Keratinocyte (primary cell): ENCODE results near the gene SLC34A1. TPM values are rescaled to one million over a fixed set of nuclear protein-coding genes. Genes with fewer than 3 reads are reported as not detected.

Source experiments
- DNase-seq: peaks from one replicate; pipeline ENCODE4 v3.0.0-alpha.2; 2011; ENCODE audit warnings: low read depth, missing footprints, low spot score
- FAIRE-seq: peaks from 2 replicates; lab custom pipeline; 2011; peaks lifted over from hg19 to GRCh38; lab: Jason Lieb, UNC
- H2AFZ ChIP-seq: 2 replicates; pipeline ENCODE4 v1.6.0; 2012; ENCODE audit warnings: low read length, control low read depth, inconsistent platforms; ENCODE audit not compliant: control insufficient read depth
- H3K27ac ChIP-seq: 2 replicates; pipeline ENCODE4 v1.5.1; 2011; ENCODE audit warnings: low read length; ENCODE audit not compliant: control insufficient read depth, insufficient read depth
- H3K27me3 ChIP-seq: 3 replicates; pipeline ENCODE4 v1.6.0; 2011; ENCODE audit warnings: low read length; ENCODE audit not compliant: control insufficient read depth, insufficient read depth; ENCODE audit errors: extremely low read depth
- H3K36me3 ChIP-seq, 2 experiments: 2 replicates in 1 of 2; 3 replicates in 1 of 2; pipeline ENCODE4 v1.5.1; 2011; ENCODE audit warnings: low read length in 2 of 2, mild to moderate bottlenecking in 1 of 2; ENCODE audit not compliant: control insufficient read depth in 2 of 2, insufficient read depth in 2 of 2; ENCODE audit errors: extremely low read depth in 1 of 2
- H3K4me1 ChIP-seq: 3 replicates; pipeline ENCODE4 v1.5.1; 2011; ENCODE audit warnings: low read length; ENCODE audit not compliant: control insufficient read depth, insufficient read depth; ENCODE audit errors: extremely low read depth
- H3K4me2 ChIP-seq: 3 replicates; pipeline ENCODE4 v1.6.0; 2011; ENCODE audit warnings: low read depth, low read length; ENCODE audit not compliant: control insufficient read depth, insufficient read depth; ENCODE audit errors: extremely low read depth
- H3K4me3 ChIP-seq, 3 experiments: fragments of 200-600 bp in 1 of 3; sonication (generic) in 1 of 3; 2 replicates in 2 of 3; 3 replicates in 1 of 3; pipeline ENCODE4 v1.5.1; 2011 to 2016; ENCODE audit warnings: low read length in 3 of 3, mild to moderate bottlenecking in 3 of 3, control low read depth in 2 of 3, inconsistent platforms in 1 of 3, low read depth in 1 of 3, mixed read lengths in 1 of 3, mixed run types in 1 of 3, moderate library complexity in 1 of 3; ENCODE audit not compliant: control insufficient read depth in 2 of 3, insufficient read depth in 2 of 3; ENCODE audit errors: extremely low read depth in 1 of 3
- H3K79me2 ChIP-seq: 2 replicates; pipeline ENCODE4 v1.6.0; 2012; ENCODE audit warnings: low read length; ENCODE audit not compliant: control insufficient read depth, insufficient read depth
- H3K9ac ChIP-seq: 3 replicates; pipeline ENCODE4 v1.6.0; 2011; ENCODE audit warnings: low read length; ENCODE audit not compliant: control insufficient read depth, insufficient read depth; ENCODE audit errors: extremely low read depth
- H3K9me1 ChIP-seq: 3 replicates; pipeline ENCODE4 v1.6.0; 2011; ENCODE audit warnings: low read length; ENCODE audit not compliant: control insufficient read depth, insufficient read depth; ENCODE audit errors: extremely low read depth
- H3K9me3 ChIP-seq: 2 replicates; pipeline ENCODE4 v1.5.1; 2012; ENCODE audit warnings: low read depth, low read length; ENCODE audit not compliant: control insufficient read depth
- H4K20me1 ChIP-seq: 3 replicates; pipeline ENCODE4 v1.6.0; 2011; ENCODE audit warnings: low read length; ENCODE audit not compliant: control insufficient read depth, insufficient read depth; ENCODE audit errors: extremely low read depth
- CTCF ChIP-seq, 3 experiments: IDR thresholded peaks in 1 of 3; conservative IDR thresholded peaks in 1 of 3; optimal IDR thresholded peaks in 1 of 3; 2 replicates in 2 of 3; 3 replicates in 1 of 3; pipeline versions ENCODE3 to v1.5.1; 2011; ENCODE audit warnings: low read length in 3 of 3, mild to moderate bottlenecking in 3 of 3, moderate library complexity in 2 of 3, control low read depth in 1 of 3, inconsistent platforms in 1 of 3; ENCODE audit not compliant: insufficient read depth in 2 of 3; ENCODE audit errors: extremely low read depth in 1 of 3
- EZH2 ChIP-seq: IDR thresholded peaks from one replicate; pipeline ENCODE4 v1.6.1; 2012; ENCODE audit warnings: inconsistent platforms, mild to moderate bottlenecking, low read length, moderate library complexity
- dilution Hi-C: fragments of 300-500 bp; cut with MboI; formaldehyde crosslinking; loops from one replicate; pipeline ENCODE4 v1.7.0; 2020; ENCODE audit warnings: low sequenced_read_pairs; ENCODE audit not compliant: extremely low pct_ligation_motif_present
- polyA plus RNA-seq, 5 experiments: library from polyadenylated mRNA; depleted of rRNA in 3 of 5; stranded (reverse) in 3 of 5; stranded (forward) in 1 of 5; unstranded in 1 of 5; fragments of >200 nt; gene quantifications; 1 replicate in 1 of 5; 2 replicates in 3 of 5; 3 replicates in 1 of 5; pipeline versions ENCODE4 v1.2.1 to v1.2.3, GENCODE V29; 2011 to 2012; ENCODE audit warnings: missing spikeins in 2 of 5, low read depth in 1 of 5, low replicate concordance in 1 of 5

The SLC34A1 gene
- polyA plus RNA-seq, 1 donor (not counting 4 experiments of a cell fraction or from before 2014, with no cell fraction given) = 0.07 TPM

DNA sequence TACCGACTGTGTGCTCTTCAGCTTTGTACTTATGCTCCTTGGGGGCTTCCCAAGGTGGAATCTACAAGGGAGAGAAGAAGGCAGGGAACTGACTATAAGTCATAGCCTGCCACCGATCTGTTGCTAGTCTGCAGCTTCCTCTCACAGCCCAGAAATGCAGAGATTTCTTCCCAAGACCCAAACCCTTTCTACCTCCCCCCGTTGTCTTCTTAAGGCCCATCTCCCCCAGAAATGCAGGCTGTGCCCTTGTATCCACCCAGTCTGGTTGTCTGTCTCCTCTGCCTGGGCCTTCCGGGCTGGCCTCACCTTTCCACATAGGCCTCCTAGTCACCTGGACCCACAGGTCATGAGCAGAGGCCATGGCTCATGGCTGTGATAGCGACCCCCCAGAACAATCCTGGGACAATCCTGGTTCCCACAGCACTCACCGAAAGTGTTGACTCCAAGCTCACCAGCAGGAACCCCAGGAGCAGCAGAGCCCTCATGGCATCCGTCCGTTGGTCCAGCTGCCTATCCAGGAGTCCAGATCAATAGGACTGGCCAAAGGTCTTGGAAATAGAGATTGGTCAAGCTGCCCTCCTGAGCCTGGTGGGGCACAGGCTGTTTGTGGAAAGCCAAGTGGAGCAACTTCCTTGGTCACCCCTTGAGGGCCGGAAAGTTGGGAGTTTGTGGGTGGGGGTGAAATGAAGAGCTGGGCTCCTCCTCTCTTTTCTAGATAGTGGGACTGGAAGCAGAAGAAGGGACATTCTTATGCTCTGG, 25.0 kb downstream of the SLC34A1 start, which contains the start of gene F12:
F12 (minus strand) TSS at position 522 of the 759 bp plus-strand sequence; CDS start at position 485, 37 bp downstream.
- H3K4me2 ChIP-seq = no peak within 1 kb of the TSS
- H4K20me1 ChIP-seq = no peaks in the 10 kb centered on the region
- H3K27ac ChIP-seq = no peak within 1 kb of the TSS
- peaks cover 5% of the 10 kb centered on the region for H3K4me1 ChIP-seq
- dilution Hi-C loops = no loop called here
- H3K9me3 ChIP-seq = no peaks in the 10 kb centered on the region
- FAIRE-seq (no peak), DNase-seq (no peak)
- H3K79me2 ChIP-seq = no peaks in the 10 kb centered on the region
- no peak within 1 kb of the TSS for H3K9ac ChIP-seq
- H3K4me3 ChIP-seq = no peak within 1 kb of the TSS
- H3K9me1 ChIP-seq = no peaks in the 10 kb centered on the region
- H2AFZ ChIP-seq = no peak within 1 kb of the TSS
- H3K36me3 ChIP-seq = no peaks in the 10 kb centered on the region
- H3K27me3 ChIP-seq = no peaks in the 10 kb centered on the region
- no peak for TF ChIP-seq EZH2
- TF ChIP-seq CTCF (optimal IDR thresholded peaks at IDR 0.05 in 1 of 3, IDR thresholded peaks at IDR 0.05 in 1 of 3, conservative IDR thresholded peaks at IDR 0.05 in 1 of 3; ENCODE audit: extremely low read depth in 1 of 3, insufficient read depth in 2 of 3, low read length in 3 of 3) = no peak

GRCh38 chr5:177410575-177410974, 26.3 kb downstream of the SLC34A1 start:
- Histone ChIP-seq H3K9ac (no peak overlapping the region), H3K27ac (no peak overlapping the region), H3K9me1 (no peaks in the 10 kb centered on the region), H3K79me2 (no peaks in the 10 kb centered on the region), H2AFZ (no peak overlapping the region), H4K20me1 (no peaks in the 10 kb centered on the region), H3K4me1 (no peaks in the 10 kb centered on the region), H3K27me3 (no peaks in the 10 kb centered on the region), H3K36me3 (no peaks in the 10 kb centered on the region), H3K4me2 (no peak overlapping the region), H3K9me3 (no peaks in the 10 kb centered on the region), H3K4me3 (no peak overlapping the region)
- DNase-seq (no peak), FAIRE-seq (no peak)
- TF ChIP-seq EZH2 (no peak), CTCF (optimal IDR thresholded peaks at IDR 0.05 in 1 of 3, IDR thresholded peaks at IDR 0.05 in 1 of 3, conservative IDR thresholded peaks at IDR 0.05 in 1 of 3; ENCODE audit: extremely low read depth in 1 of 3, insufficient read depth in 2 of 3, low read length in 3 of 3) (no peak)
- dilution Hi-C loops = no loop called here
